K562 (cell line): ENCODE data around the gene ACTN2. TPM values are rescaled to one million over a fixed set of nuclear protein-coding genes. Genes with fewer than 3 reads are reported as not detected.

Experiments used
- BRCA1 ChIP-seq, 2 experiments: fragments of 450-650 bp in 1 of 2; sonication (generic) in 1 of 2; formaldehyde crosslinking in 1 of 2; IDR thresholded peaks; 2 replicates each; pipeline versions ENCODE4 v1.5.0 to v1.6.1; 2017 to 2020; ENCODE audit warnings: mild to moderate bottlenecking in 1 of 2, missing genetic modification reagents in 1 of 2
- FOXJ2 ChIP-seq: fragments of 200-800 bp; sonication (Bioruptor generic); IDR thresholded peaks from 2 replicates; pipeline ENCODE4 v1.6.1; 2016; ENCODE audit warnings: missing genetic modification characterization, missing compliant biosample characterization
- JUN ChIP-seq, 2 experiments: sonication (generic) in 1 of 2; formaldehyde crosslinking in 1 of 2; IDR thresholded peaks; 2 replicates each; pipeline versions ENCODE4 v1.6.1 to v1.8.0; 2012 to 2022; ENCODE audit warnings: borderline replicate concordance in 2 of 2, mild to moderate bottlenecking in 2 of 2, improper control_type of control experiment in 1 of 2, low read depth in 1 of 2, low read length in 1 of 2, missing genetic modification reagents in 1 of 2
- NUFIP1 ChIP-seq: fragments of 450-650 bp; IDR thresholded peaks from 2 replicates; pipeline ENCODE4 v1.6.1; 2018; ENCODE audit not compliant: partially characterized antibody
- RB1 ChIP-seq: fragments of 450-650 bp; IDR thresholded peaks from 2 replicates; pipeline ENCODE4 v1.6.1; 2017; ENCODE audit warnings: low read depth, mild to moderate bottlenecking
- RERE ChIP-seq: sonication (generic); formaldehyde crosslinking; IDR thresholded peaks from 2 replicates; pipeline ENCODE4 v1.8.0; 2023; ENCODE audit warnings: missing genetic modification reagents, mild to moderate bottlenecking, borderline replicate concordance
- STAT5A ChIP-seq: IDR thresholded peaks from 2 replicates; pipeline ENCODE4 v1.6.1; 2012; ENCODE audit warnings: low read length, inconsistent platforms, borderline replicate concordance
- TAF9B ChIP-seq: fragments of 450-650 bp; IDR thresholded peaks from 2 replicates; pipeline ENCODE4 v1.6.1; 2018; ENCODE audit warnings: mild to moderate bottlenecking; ENCODE audit not compliant: partially characterized antibody
- VEZF1 ChIP-seq: fragments of 200-800 bp; sonication (Bioruptor generic); IDR thresholded peaks from 2 replicates; pipeline ENCODE4 v1.6.1; 2017; ENCODE audit warnings: missing genetic modification characterization, missing compliant biosample characterization
- XRCC5 ChIP-seq: fragments of 200-400 bp; formaldehyde crosslinking; IDR thresholded peaks from 2 replicates; pipeline ENCODE4 v1.6.1; 2017; ENCODE audit warnings: low read depth, mild to moderate bottlenecking, low read length
- ZNF263 ChIP-seq: sonication (generic); formaldehyde crosslinking; IDR thresholded peaks from 2 replicates; pipeline ENCODE4 v1.8.0; 2022; ENCODE audit warnings: mild to moderate bottlenecking, missing genetic modification reagents, borderline replicate concordance
- ZNF324 ChIP-seq: fragments of 250-450 bp; sonication (Bioruptor Pico); IDR thresholded peaks from 2 replicates; pipeline ENCODE4 v1.4.0; 2020; ENCODE audit warnings: mild to moderate bottlenecking
- ZNF384 ChIP-seq: IDR thresholded peaks from 2 replicates; pipeline ENCODE4 v1.6.1; 2012; ENCODE audit warnings: low read depth, low read length, improper control_type of control experiment
- ZNF695 ChIP-seq: fragments of 450-650 bp; formaldehyde crosslinking; IDR thresholded peaks from 2 replicates; pipeline ENCODE4 v1.4.0; 2020; ENCODE audit warnings: mild to moderate bottlenecking, moderate library complexity
- polyA plus RNA-seq, 8 experiments: library from polyadenylated mRNA; depleted of rRNA in 4 of 8; stranded (reverse) in 5 of 8; unstranded in 3 of 8; fragments of >200 nt; fragmentation: Nextera tagmentation in 2 of 8; fragmentation: Illumina TruSeq in 1 of 8; extraction: Ambion mirVana in 2 of 8; extraction: Trizol in 1 of 8; gene quantifications; 2 replicates each; pipeline versions ENCODE4 v1.2.1 to v1.2.3, GENCODE V29; 2011 to 2014; ENCODE audit warnings: inconsistent platforms in 1 of 8, missing spikeins in 1 of 8
- total RNA-seq, 7 experiments: library from RNA; depleted of rRNA in 6 of 7; stranded (reverse); fragments of >200 nt in 6 of 7; fragmentation: Illumina TruSeq in 2 of 7; extraction: Trizol in 2 of 7; gene quantifications; 2 replicates each; pipeline versions ENCODE4 v1.2.1 to v1.2.3, GENCODE V29; 2011 to 2021; ENCODE audit warnings: low replicate concordance in 1 of 7

Gene ACTN2
- total and polyA plus RNA-seq, 9 of the 15 experiments (the other 6 are each of a cell fraction or from before 2014, with no cell fraction given), result 0.18 to 0.94 (median 0.42) TPM

- no peak for TF ChIP-seq JUN (IDR thresholded peaks at IDR 0.05; ENCODE audit: borderline replicate concordance, low read depth, low read length)
- TF ChIP-seq JUN (CRISPR knock-in tag; IDR thresholded peaks at IDR 0.05; ENCODE audit: borderline replicate concordance), result peak; percentile 13; the same call in 1 of the 2 replicates
- 0 out of 2 replicates have a peak, but pooled peaks have one; percentile 6 for TF ChIP-seq RERE
- peak; percentile 47; the same call in 1 of the 2 replicates for TF ChIP-seq FOXJ2 (tag)
- TF ChIP-seq XRCC5, result no peak
- TF ChIP-seq ZNF695, result no peak
- no peak for TF ChIP-seq NUFIP1
- peak; percentile 29; the same call in 1 of the 2 replicates for TF ChIP-seq STAT5A
- TF ChIP-seq RB1, result no peak
- no peak for TF ChIP-seq ZNF263 (CRISPR knock-in tag)
- no peak for TF ChIP-seq ZNF324 (CRISPR knock-in tag)
- peak; percentile 62; the same call in 1 of the 2 replicates for TF ChIP-seq ZNF384
- TF ChIP-seq TAF9B, result no peak
- 0 out of 2 replicates have a peak, but pooled peaks have one; percentile 10 for TF ChIP-seq VEZF1 (CRISPR knock-in tag)
- no peak for TF ChIP-seq BRCA1 (IDR thresholded peaks at IDR 0.05)
- TF ChIP-seq BRCA1 (CRISPR knock-in tag; IDR thresholded peaks at IDR 0.05), result no peak
Observed at GRCh38 chr1:236795757-236796667, 109.7 kb downstream of the ACTN2 start (continued).
